HFFc6 (cell line): Measurements from ENCODE around the gene MYCT1. TPM values are rescaled to one million over a fixed set of nuclear protein-coding genes. Genes with fewer than 3 reads are reported as not detected.
A peak's percentile ranks its signal among the peaks of the same experiment; 100 is the strongest.

Experiments used
- DNase-seq: peaks from one replicate; pipeline ENCODE4 v3.0.0-alpha.2; 2018
- H3K27ac Mint-ChIP-seq: 2 replicates; pipeline ENCODE4 v1.8.0; 2020; ENCODE audit warnings: mild to moderate bottlenecking, mixed read lengths
- H3K27me3 Mint-ChIP-seq: 2 replicates; pipeline ENCODE4 v1.8.0; 2021; ENCODE audit warnings: mild to moderate bottlenecking, moderate library complexity, mixed read lengths; ENCODE audit not compliant: insufficient read depth
- H3K36me3 Mint-ChIP-seq: 2 replicates; pipeline ENCODE4 v1.8.0; 2021; ENCODE audit warnings: low read depth, mixed read lengths
- H3K4me1 Mint-ChIP-seq: 2 replicates; pipeline ENCODE4 v1.8.0; 2020; ENCODE audit warnings: low read depth, mixed read lengths
- H3K4me3 Mint-ChIP-seq: 2 replicates; pipeline ENCODE4 v1.8.0; 2020; ENCODE audit warnings: mild to moderate bottlenecking, moderate library complexity, mixed read lengths
- H3K9me3 Mint-ChIP-seq: 2 replicates; pipeline ENCODE4 v1.8.0; 2020; ENCODE audit warnings: mild to moderate bottlenecking, mixed read lengths
- total RNA-seq, 6 experiments: library from RNA; stranded (reverse); fragmentation: NEBNext Ultra II Directional; extraction: Animal tissue kit (Norgen Biotek cat#: 25700); gene quantifications; 2 replicates in 1 of 6; 3 replicates in 5 of 6; pipeline ENCODE4 v1.2.3, GENCODE V29; 2021
- TF ChIP-seq, protein P1 (sequence below): fragments of 200-600 bp; sonication (generic); IDR thresholded peaks from 2 replicates; pipeline ENCODE4 v1.5.0; 2021; ENCODE audit warnings: antibody characterized with exemption, mild to moderate bottlenecking

The MYCT1 gene
- total RNA-seq, 6 experiments from 2014 or later, result 0.71 to 2.0 (median 1.7) TPM

- TF ChIP-seq, protein P1, sequence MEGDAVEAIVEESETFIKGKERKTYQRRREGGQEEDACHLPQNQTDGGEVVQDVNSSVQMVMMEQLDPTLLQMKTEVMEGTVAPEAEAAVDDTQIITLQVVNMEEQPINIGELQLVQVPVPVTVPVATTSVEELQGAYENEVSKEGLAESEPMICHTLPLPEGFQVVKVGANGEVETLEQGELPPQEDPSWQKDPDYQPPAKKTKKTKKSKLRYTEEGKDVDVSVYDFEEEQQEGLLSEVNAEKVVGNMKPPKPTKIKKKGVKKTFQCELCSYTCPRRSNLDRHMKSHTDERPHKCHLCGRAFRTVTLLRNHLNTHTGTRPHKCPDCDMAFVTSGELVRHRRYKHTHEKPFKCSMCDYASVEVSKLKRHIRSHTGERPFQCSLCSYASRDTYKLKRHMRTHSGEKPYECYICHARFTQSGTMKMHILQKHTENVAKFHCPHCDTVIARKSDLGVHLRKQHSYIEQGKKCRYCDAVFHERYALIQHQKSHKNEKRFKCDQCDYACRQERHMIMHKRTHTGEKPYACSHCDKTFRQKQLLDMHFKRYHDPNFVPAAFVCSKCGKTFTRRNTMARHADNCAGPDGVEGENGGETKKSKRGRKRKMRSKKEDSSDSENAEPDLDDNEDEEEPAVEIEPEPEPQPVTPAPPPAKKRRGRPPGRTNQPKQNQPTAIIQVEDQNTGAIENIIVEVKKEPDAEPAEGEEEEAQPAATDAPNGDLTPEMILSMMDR, result no peak
- Mint-ChIP-seq H3K4me1 (no peaks in the 10 kb centered on the region), H3K4me3 (no peak overlapping the region), H3K27ac (no peak overlapping the region), H3K36me3 (no peaks in the 10 kb centered on the region), H3K27me3 (no peaks in the 10 kb centered on the region; the same call in 1 of the 2 replicates), H3K9me3 (0 out of 2 replicates have a peak, but pooled peaks cover 5% of the 10 kb centered on the region)
- DNase-seq, result no peak
Observed at GRCh38 chr6:152734630-152735029, 36.9 kb downstream of the MYCT1 start.

DNA sequence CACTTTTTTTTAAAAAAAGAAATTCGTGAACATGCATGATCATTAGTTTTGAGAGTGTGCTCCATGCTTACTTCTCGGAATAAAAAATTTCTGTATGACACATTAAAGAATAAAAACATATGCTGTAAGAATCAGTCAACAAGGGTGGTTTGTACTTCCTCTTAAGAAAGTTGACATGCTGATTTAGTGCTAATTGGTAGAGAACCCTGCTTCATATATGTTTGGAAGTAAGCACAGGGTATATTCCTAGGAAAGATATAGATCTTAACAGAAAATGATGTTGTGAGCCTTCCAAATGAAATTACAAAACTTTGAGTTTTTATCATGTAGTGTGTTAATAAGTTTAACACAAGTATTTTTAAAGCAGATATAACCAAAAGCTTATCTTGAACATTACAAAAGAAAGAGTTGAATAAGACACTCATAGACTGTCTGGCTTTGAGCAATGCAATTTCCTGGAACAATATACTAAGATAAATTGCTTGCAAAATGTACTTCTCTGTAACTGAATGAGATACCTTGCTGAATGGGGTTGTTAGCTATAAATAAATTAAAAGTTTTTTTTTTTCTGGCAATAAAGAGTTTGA is 39.1 kb downstream of the MYCT1 start:
- Mint-ChIP-seq H3K27ac (no peak overlapping the region), H3K4me3 (no peak overlapping the region), H3K27me3 (no peaks in the 10 kb centered on the region; the same call in 1 of the 2 replicates), H3K9me3 (0 out of 2 replicates have a peak, but pooled peaks cover 5% of the 10 kb centered on the region), H3K36me3 (no peaks in the 10 kb centered on the region), H3K4me1 (no peaks in the 10 kb centered on the region)
- no peak for DNase-seq
- TF ChIP-seq, protein P1, result no peak

GRCh38 chr6:152745509-152746171 is 47.9 kb downstream of the MYCT1 start:
- DNase-seq, result no peak
- Mint-ChIP-seq H3K4me1 (peaks cover 14% of the 10 kb centered on the region), H3K4me3 (no peak overlapping the region)

GRCh38 chr6:152746172-152746553 is 48.5 kb downstream of the MYCT1 start:
- Mint-ChIP-seq H3K4me1 (peaks cover 14% of the 10 kb centered on the region), H3K9me3 (no peaks in the 10 kb centered on the region), H3K27ac (peak overlapping the region; percentile 29; the same call in 1 of the 2 replicates), H3K36me3 (no peaks in the 10 kb centered on the region), H3K4me3 (no peak overlapping the region), H3K27me3 (peaks cover 3% of the 10 kb centered on the region; the same call in 1 of the 2 replicates)
- TF ChIP-seq, protein P1, result no peak
- peak; percentile 46 for DNase-seq

More at GRCh38 chr6:152745509-152746171, 47.9 kb downstream of the MYCT1 start:
- Mint-ChIP-seq H3K36me3 (no peaks in the 10 kb centered on the region), H3K27me3 (peaks cover 3% of the 10 kb centered on the region; the same call in 1 of the 2 replicates), H3K9me3 (no peaks in the 10 kb centered on the region), H3K27ac (peak overlapping the region; percentile 29)
- TF ChIP-seq, protein P1, result no peak

- H3K4me3 Mint-ChIP-seq, result no peak overlapping the region
- H3K4me1 Mint-ChIP-seq, result peaks cover 14% of the 10 kb centered on the region
- DNase-seq, result peak; percentile 31
- H3K36me3 Mint-ChIP-seq, result no peaks in the 10 kb centered on the region
- no peak overlapping the region for H3K27ac Mint-ChIP-seq
- H3K9me3 Mint-ChIP-seq, result no peaks in the 10 kb centered on the region
- H3K27me3 Mint-ChIP-seq, result no peaks in the 10 kb centered on the region; the same call in 1 of the 2 replicates
- TF ChIP-seq, protein P1, result peak; percentile 73
Observed at GRCh38 chr6:152748843-152749242, 51.1 kb downstream of the MYCT1 start.
